ENCODE results near the gene PSG6.
"Not testable (repeated sequence)": the region's sequence is repeated elsewhere in the genome, so short reads cannot be mapped to it uniquely, and the experiment has no call there.

Gene PSG6

DNA sequence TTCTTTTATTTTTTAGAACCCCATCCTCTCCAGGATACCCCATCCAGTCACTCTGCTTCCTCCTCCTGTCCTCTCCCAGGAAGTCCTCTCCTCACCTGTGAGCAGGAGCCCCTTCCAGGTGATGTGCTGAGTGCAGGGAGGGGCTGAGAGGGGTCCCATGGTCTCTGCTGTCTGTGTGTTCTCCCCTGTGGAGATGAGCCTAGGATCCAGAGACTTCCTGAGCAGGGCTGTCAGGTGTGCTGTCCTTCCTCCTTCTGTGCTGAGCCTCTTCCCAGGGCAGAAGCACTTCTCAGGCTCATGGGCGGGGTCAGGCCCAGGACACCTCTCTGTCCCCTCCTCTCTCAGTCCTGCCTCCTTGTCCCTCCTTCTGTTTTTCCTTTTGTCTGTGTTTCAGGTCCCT is at the start of gene PSG6:
Gene PSG6, minus strand, starts transcription at position 261 of the 400 bp plus-strand sequence. Its CDS starts 102 bp downstream, at position 159.
- not testable (repeated sequence) for DNase-seq (ENCODE audit: low read depth)

DNA sequence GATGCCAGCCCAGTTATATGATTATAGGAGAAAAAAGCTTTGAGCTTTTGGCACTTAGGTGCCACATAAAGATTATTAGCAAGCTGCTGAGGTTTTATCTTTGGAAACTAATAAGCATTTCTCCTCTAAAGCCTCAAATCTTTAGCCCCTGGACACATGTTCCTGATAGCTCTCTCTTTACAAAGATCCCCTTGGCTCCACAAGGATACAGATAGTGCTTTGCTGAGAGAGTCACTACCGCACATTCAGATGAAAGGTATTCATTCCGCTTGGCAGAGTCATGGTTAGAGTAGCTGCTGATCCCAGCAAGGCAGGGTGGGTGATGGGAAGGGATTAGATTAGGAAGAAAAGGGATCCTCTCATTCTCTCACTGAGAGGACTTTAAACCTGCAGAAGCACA is 47.5 kb upstream of the PSG6 start:
- DNase-seq (ENCODE audit: low read depth): no peak

DNA sequence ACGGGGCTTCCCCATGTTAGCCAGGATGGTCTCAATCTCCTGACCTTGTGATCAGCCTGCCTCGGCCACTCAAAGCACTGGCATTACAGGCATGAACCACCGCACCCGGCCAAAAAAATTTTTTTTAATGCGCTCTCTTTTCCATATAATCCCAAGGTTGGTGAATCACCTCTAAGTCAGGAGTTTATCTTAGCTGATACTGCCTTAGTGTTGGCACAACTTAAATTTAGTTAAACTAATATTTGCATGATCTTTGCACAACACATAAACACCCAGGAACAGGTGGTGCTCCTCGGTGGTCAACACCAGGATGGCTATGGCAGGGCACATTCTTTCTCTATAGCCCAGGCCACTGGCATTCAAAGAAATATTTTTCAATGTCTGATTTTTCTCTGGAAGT is 43.4 kb upstream of the PSG6 start:
- DNase-seq (ENCODE audit: low read depth): no peak

DNA sequence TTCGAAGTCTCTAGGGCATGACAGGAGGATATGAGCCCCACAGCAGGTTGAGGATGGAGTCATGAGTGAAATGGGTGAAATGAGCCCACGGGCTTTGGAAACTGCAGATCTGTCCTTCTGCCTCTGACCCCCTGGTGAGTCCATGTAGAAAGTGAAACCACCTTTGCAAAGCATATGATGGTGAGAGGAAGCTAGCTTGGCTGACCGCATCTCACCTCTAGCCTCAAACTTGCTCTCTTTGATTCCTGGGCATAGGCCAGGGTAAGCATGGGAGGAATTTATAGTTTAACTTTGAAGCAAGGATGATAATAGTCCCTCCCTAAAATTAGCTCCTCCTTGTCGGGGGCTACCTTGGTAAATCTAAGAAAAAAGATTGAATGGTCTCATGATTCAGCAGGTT is 34.4 kb upstream of the PSG6 start:
- not testable (repeated sequence) for DNase-seq (ENCODE audit: low read depth)

GRCh38 chr19:42951476-42951875 is 33.8 kb upstream of the PSG6 start:
- DNase-seq (ENCODE audit: low read depth): not testable (repeated sequence)

GRCh38 chr19:42942187-42942789 is 24.6 kb upstream of the PSG6 start:
- DNase-seq (ENCODE audit: low read depth): no peak

- not testable (repeated sequence) for DNase-seq (ENCODE audit: low read depth)
Measured at GRCh38 chr19:42937107-42937506, 19.4 kb upstream of the PSG6 start, which contains the start of gene PSG7. TSS of gene PSG7 (minus strand) at chr19:42937207. CDS start at chr19:42937076, 131 bp downstream.

DNA sequence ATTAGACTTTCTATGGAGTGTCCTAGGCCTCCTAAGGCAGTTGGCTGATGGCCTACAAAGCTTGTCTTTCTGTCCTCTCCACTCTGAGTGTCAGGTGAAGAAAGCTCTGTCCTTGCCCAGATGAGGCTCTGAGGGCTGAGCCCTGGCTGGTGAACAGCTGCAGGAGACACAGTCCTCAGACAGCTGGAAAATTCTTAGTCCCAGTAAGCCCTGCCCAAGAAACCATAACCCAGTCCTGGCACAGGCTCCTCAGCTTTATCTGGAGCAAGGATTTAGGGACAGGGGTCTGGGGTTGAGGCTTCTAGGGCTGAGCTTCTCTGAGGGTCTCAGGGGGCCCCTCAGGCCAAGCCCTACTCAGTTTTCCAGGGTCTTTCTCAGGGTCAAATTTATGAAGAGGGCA is 17.0 kb upstream of the PSG6 start:
- DNase-seq (ENCODE audit: low read depth): not testable (repeated sequence)

DNA sequence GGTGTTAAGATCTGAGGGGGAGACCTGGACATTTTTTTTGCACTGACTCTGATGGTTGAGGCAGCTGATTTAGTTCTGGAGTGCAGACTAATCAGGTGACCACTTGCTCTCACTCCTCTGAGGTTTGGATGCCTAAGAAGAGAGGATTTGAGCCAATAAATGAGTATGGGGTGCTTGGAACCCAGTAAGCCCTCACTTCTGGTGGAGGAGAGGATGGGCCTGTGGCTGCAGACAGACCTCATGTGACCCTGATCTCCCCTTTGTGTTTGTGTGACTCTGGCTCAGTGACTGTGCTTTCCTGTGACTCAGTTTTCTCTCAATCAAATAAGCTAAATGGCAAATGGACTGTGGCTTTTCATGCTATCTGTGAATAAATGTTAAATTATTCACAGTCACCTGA is 16.5 kb upstream of the PSG6 start:
- not testable (repeated sequence) for DNase-seq (ENCODE audit: low read depth)

DNA sequence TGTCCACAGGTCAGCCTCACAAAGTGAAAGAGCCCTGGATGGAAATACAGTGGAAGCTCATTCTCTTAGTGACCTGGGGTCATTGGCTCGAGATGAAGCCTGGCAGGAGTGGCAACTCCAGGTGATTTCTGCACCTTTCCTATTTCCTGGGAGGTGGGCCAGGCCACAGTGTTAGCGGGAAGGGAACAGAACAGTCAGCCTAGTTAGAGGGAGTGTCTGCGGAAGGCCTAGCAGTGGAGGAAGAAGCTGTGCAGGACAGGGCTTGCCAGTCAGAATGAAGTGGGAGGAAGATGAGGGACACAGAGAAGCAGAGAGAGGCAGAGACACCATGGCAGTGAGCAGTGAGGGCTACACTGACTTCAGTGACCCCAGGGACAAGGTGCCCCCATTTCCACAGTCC is 15.7 kb upstream of the PSG6 start:
- DNase-seq (ENCODE audit: low read depth): not testable (repeated sequence)

DNA sequence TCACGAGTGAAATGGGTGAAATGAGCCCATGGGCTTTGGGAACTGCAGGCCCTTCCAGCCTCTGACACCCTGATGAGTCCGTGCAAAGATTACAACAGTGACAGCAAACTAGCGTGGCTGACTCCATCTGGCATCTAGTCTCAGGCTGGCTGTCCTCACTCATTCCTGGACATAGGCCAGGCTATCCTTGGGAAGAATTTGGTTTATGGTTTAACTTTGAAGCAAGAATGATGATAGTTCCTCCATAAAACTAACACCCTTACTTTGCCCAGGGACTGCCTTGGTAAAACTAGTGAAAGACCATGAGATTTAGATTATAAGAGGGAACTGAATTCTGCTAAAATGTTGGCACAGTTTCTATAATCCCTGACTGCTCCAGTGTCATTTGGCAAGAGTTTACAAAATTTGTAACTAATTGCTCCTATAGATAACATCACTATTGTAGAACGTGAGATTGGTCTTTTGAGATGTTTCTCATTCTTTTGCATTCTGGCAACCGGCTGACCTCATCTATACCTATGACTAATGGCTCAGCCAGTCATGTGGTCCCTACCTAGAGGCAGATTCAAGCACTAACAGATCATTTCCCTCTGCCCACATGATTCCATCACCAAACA is 14.9 kb upstream of the PSG6 start:
- not testable (repeated sequence) for DNase-seq (ENCODE audit: low read depth)

DNA sequence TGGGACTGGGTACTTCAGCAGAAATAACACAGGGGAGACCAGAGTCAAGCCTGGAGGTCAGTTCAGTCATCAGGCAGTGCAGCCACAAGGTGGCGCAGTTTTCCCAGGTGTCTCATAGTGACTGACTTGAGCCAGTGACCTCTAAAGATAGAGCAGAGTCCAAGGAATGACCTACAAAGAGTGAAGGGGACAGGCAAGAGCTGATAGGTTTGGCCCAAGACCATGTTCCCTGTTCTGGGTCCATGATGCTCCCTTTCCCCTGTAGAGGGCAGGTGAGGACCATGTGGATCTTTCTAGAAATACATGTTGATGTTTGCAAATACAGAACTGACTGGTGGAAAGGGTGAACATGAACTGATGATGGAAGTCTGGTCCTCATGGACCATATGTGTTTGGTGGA is 12.5 kb upstream of the PSG6 start:
- not testable (repeated sequence) for DNase-seq (ENCODE audit: low read depth)

DNA sequence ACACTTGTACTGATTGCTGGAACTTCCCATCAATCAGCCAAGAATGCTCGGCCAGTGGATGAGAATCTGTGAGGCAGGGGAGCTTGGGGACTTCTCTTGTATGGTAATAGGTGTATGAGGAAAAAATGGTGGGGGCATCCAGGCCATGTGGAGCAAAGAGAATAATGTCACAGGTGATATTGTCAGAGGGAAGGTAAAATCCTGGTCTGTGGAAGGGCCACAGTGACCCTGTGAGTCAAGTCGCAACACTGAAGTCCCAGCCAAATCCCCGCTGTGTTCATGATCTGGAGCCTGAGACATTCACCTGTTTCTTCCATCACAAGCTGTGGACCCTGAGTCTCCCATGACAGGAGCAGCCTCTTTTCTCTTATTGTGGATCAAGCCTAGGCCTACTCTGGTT is 11.2 kb upstream of the PSG6 start:
- no peak for DNase-seq (ENCODE audit: low read depth)

DNA sequence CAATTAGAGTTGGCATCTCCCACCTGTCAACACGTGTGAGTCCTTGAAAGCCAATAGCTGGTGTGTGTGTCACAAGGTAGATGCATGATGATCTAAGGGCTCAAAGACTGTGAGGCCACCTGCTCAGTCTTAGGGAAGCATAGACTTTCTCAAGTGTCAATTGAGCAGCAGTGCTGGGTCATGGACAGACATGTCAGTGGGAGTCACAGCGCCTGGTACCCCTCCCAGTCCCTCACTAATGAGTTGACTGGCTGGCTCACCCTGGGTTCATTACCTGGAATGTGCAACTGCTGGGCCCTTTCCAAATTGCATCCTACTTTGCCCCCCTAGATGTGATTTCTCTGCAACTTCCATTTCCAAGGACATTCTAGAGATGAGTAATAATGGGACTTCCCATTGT is 9.1 kb upstream of the PSG6 start:
- no peak for DNase-seq (ENCODE audit: low read depth)

- not testable (repeated sequence) for DNase-seq (ENCODE audit: low read depth)
Measured at GRCh38 chr19:42923106-42923505, 5.4 kb upstream of the PSG6 start.

GRCh38 chr19:42920971-42921370 is 3.3 kb upstream of the PSG6 start:
- DNase-seq (ENCODE audit: low read depth): not testable (repeated sequence)

DNA sequence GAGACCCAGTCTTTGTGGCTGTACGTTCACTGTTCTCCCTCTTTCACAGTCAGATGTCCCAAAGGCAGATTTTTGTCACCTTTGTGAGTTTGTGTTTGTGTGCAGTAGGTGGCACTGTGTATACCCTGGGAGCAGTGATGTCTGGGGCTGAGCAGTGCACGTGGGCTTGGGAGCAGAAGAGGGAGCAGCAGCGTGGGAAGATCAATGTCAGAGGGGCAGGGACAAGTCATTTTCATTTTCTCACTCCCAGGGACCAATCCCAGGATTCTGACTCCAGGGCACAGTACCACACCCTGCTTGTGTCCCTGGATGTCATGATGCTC is 2.0 kb upstream of the PSG6 start:
- no peak for DNase-seq (ENCODE audit: low read depth)

DNA sequence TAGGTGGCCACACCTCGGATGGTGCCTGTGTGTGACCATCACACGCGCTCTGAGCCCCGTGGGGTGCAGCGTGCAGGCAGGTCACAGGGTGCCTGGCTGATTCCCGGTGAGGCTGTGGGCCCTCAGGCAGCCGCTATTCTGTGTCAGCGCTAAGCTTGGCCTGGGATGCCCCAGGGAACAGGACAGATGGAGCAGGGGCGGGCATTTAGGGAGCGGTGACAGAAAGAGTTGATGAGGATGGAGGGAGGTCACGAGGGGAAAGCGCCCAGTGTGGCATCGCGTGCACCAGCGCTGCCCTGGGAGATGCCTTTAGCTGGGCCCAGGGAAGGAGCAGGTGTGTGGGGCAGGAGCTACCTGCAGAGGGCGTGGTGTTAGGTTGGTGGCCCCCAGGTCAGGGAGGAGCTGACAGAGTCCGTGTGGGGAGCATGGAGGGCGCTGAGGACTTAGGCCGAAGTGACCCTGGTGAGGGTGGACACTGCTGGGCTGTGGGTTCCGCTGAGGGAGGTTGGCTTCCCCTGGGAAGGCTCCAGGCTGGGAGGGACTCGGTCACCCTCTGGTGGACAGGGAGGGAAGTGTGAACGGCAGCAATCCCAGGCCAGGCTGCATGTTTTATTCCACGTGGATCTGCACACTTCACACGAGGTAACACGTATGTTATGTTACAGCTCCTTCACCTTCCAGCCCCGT is 1.5 kb upstream of the PSG6 start:
- not testable (repeated sequence) for DNase-seq (ENCODE audit: low read depth)

DNA sequence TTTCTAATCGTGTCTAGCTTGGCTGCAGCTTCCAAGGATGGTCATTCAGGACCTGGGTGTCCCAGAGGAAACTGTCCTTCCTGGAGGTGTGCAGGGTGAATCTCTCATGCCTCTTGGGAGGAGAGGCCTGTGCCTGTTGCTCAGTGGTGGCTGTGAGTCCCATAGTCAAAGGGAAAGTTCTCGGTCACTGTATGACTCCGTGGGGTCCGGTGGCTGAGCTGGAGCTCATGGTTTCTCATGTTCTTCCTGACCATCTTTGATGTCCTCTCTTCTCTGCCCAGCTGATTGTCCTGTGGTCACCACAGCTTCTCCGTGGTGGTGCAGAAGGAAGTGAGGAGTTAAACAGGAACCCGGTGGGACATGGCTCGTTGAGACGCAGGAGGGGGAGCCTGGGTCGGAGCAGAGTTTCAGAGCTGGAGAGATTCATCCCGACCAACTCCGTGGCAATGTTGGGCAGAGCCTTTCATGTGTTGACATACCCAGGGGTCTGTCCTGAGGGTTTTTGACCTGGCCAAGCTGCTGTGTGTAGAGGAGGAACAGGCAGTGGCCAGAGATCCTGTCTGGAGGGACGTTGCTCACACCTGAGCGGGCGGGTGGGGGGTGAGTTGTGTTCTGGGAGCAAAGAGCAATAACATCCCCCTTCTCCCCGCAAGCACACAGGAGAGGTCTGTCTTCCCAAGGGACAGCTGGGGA is 829 bp upstream of the PSG6 start:
- not testable (repeated sequence) for DNase-seq (ENCODE audit: low read depth)

DNA sequence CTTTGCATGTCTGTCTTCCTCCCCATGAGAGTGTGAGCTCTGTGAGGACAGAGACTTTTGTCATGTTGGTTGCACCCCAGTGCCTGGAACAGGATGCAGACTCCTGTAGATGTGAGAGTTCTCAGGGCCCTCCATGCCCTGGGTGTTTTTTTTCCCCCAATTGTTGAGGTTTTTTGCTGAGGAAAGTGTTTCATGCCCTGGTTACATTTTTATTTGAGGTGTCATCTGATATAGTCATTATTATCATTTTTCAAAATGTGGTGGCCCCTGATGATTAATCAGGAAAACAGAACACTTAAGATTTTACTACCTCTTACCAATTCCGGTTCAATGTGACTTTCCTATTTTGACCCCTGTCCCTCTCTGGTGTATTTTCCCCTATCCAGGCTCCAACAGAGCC is 763 bp downstream of the PSG6 start:
- DNase-seq (ENCODE audit: low read depth): not testable (repeated sequence)

- not testable (repeated sequence) for DNase-seq (ENCODE audit: low read depth)
Measured at GRCh38 chr19:42913516-42913915, 4.2 kb downstream of the PSG6 start.

GRCh38 chr19:42912941-42913340 is 4.8 kb downstream of the PSG6 start:
- DNase-seq (ENCODE audit: low read depth): not testable (repeated sequence)

- not testable (repeated sequence) for DNase-seq (ENCODE audit: low read depth)
Measured at GRCh38 chr19:42911731-42912130, 6.0 kb downstream of the PSG6 start.
